Esophagus squamous epithelium (tissue), 4 donors: ENCODE measurements around the gene TAOK2.

Source experiments
- CTCF ChIP-seq, 6 experiments: fragments of 450-650 bp in 4 of 6; fragments of 200-600 bp in 2 of 6; sonication (generic) in 2 of 6; IDR thresholded peaks; one replicate each; pipeline ENCODE4 v1.5.1; 2016 to 2019; ENCODE audit warnings: antibody characterized with exemption in 6 of 6, mild to moderate bottlenecking in 4 of 6, moderate library complexity in 4 of 6
- POLR2A ChIP-seq, 4 donors: fragments of 450-650 bp; IDR thresholded peaks; one replicate each; pipeline ENCODE4 v1.6.1; 2017; ENCODE audit warnings: antibody characterized with exemption in 4 of 4, mild to moderate bottlenecking in 4 of 4, moderate library complexity in 3 of 4

GRCh38 chr16:29974291-29975133 lies 844 bp downstream of the TAOK2 start:
- TF ChIP-seq CTCF (IDR thresholded peaks at IDR 0.05), result no peak
- no peak for TF ChIP-seq POLR2A (IDR thresholded peaks at IDR 0.05)
